ENCODE measurements around the gene CLPX.
"Not testable (repeated sequence)": the region's sequence is repeated elsewhere in the genome, so short reads cannot be mapped to it uniquely, and the experiment has no call there.

- TF ChIP-seq EZH2 (IDR thresholded peaks at IDR 0.05; ENCODE audit: borderline replicate concordance, low read depth, low read length, severe bottlenecking); CTCF (IDR thresholded peaks at IDR 0.05; ENCODE audit: borderline replicate concordance, extremely low read depth, low read length, poor library complexity, severe bottlenecking): not testable (repeated sequence)
These were observed 41.8 kb upstream of the CLPX start for GRCh38 chr15:65226901-65227300.

Measured in DND-41 (cell line).